D341Med (cell line): ENCODE data around the gene AKAP9.
"Not testable (repeated sequence)": the region's sequence is repeated elsewhere in the genome, so short reads cannot be mapped to it uniquely, and the experiment has no call there.

Source experiments
- DNase-seq: peaks from one replicate; pipeline ENCODE4 v3.0.0; 2012; ENCODE audit warnings: low spot score

Gene AKAP9

GRCh38 chr7:92010215-92010614 lies 69.6 kb downstream of the AKAP9 start:
- DNase-seq: no peak

GRCh38 chr7:92013611-92014010 lies 72.9 kb downstream of the AKAP9 start:
- DNase-seq: no peak

- DNase-seq: no peak
These were observed 80.0 kb downstream of the AKAP9 start for GRCh38 chr7:92020636-92021035.

- DNase-seq: no peak
These were observed 84.6 kb downstream of the AKAP9 start for GRCh38 chr7:92025260-92025659.

GRCh38 chr7:92026635-92027034 lies 86.0 kb downstream of the AKAP9 start:
- not testable (repeated sequence) for DNase-seq

GRCh38 chr7:92027128-92027527 lies 86.5 kb downstream of the AKAP9 start:
- DNase-seq: not testable (repeated sequence)

GRCh38 chr7:92028226-92028625 lies 87.6 kb downstream of the AKAP9 start:
- no peak for DNase-seq

GRCh38 chr7:92028686-92029085 lies 88.0 kb downstream of the AKAP9 start:
- no peak for DNase-seq

GRCh38 chr7:92034116-92034515 lies 93.5 kb downstream of the AKAP9 start:
- no peak for DNase-seq

- DNase-seq: no peak
These were observed 94.9 kb downstream of the AKAP9 start for GRCh38 chr7:92035576-92035975.

GRCh38 chr7:92039900-92040299 lies 99.2 kb downstream of the AKAP9 start:
- no peak for DNase-seq

- DNase-seq: no peak
These were observed 101.5 kb downstream of the AKAP9 start for GRCh38 chr7:92042056-92042737.

- DNase-seq: no peak
These were observed 102.4 kb downstream of the AKAP9 start for GRCh38 chr7:92043098-92043497.

GRCh38 chr7:92043637-92044036 lies 103.0 kb downstream of the AKAP9 start:
- no peak for DNase-seq

GRCh38 chr7:92044148-92044547 lies 103.5 kb downstream of the AKAP9 start:
- DNase-seq: no peak

- no peak for DNase-seq
These were observed 104.3 kb downstream of the AKAP9 start for GRCh38 chr7:92044940-92045339.

- no peak for DNase-seq
These were observed 111.0 kb downstream of the AKAP9 start for GRCh38 chr7:92051655-92052054.

GRCh38 chr7:92052159-92052558 lies 111.5 kb downstream of the AKAP9 start:
- no peak for DNase-seq

GRCh38 chr7:92052684-92053083 lies 112.0 kb downstream of the AKAP9 start:
- no peak for DNase-seq

GRCh38 chr7:92053312-92053711 lies 112.7 kb downstream of the AKAP9 start:
- DNase-seq: no peak

GRCh38 chr7:92056286-92056685 lies 115.6 kb downstream of the AKAP9 start:
- no peak for DNase-seq

- no peak for DNase-seq
These were observed 116.7 kb downstream of the AKAP9 start for GRCh38 chr7:92057375-92057774.

GRCh38 chr7:92058040-92058439 lies 117.4 kb downstream of the AKAP9 start:
- DNase-seq: no peak

GRCh38 chr7:92058899-92059298 lies 118.2 kb downstream of the AKAP9 start:
- no peak for DNase-seq
